ENCODE results near the gene MYB.

Gene MYB

GRCh38 chr6:135167617-135168016 lies 13.5 kb upstream of the MYB start:
- DNase-seq (ENCODE audit: extremely low read depth, low read depth), result no peak
- no peak for TF ChIP-seq CTCF (IDR thresholded peaks at IDR 0.05; ENCODE audit: low read depth, low read length)

GRCh38 chr6:135168766-135169165 lies 12.3 kb upstream of the MYB start:
- DNase-seq (ENCODE audit: extremely low read depth, low read depth), result no peak
- TF ChIP-seq CTCF (IDR thresholded peaks at IDR 0.05; ENCODE audit: low read depth, low read length), result no peak

GRCh38 chr6:135170238-135170637 lies 10.9 kb upstream of the MYB start:
- no peak for TF ChIP-seq CTCF (IDR thresholded peaks at IDR 0.05; ENCODE audit: low read depth, low read length)
- DNase-seq (ENCODE audit: extremely low read depth, low read depth), result no peak

GRCh38 chr6:135170849-135171248 lies 10.3 kb upstream of the MYB start:
- no peak for TF ChIP-seq CTCF (IDR thresholded peaks at IDR 0.05; ENCODE audit: low read depth, low read length)
- DNase-seq (ENCODE audit: extremely low read depth, low read depth), result no peak

- DNase-seq (ENCODE audit: extremely low read depth, low read depth), result no peak
- no peak for TF ChIP-seq CTCF (IDR thresholded peaks at IDR 0.05; ENCODE audit: low read depth, low read length)
Measured at GRCh38 chr6:135173242-135173988, 7.7 kb upstream of the MYB start.

- TF ChIP-seq CTCF (IDR thresholded peaks at IDR 0.05; ENCODE audit: low read depth, low read length), result no peak
Measured at GRCh38 chr6:135173989-135174484, 7.1 kb upstream of the MYB start.

GRCh38 chr6:135176058-135176457 lies 5.0 kb upstream of the MYB start:
- TF ChIP-seq CTCF (IDR thresholded peaks at IDR 0.05; ENCODE audit: low read depth, low read length), result no peak
- DNase-seq (ENCODE audit: extremely low read depth, low read depth), result no peak

More at GRCh38 chr6:135173989-135174484, 7.1 kb upstream of the MYB start:
- DNase-seq (ENCODE audit: extremely low read depth, low read depth), result no peak
